Cardiac fibroblast (primary cell): ENCODE data around the gene RSL1D1.
"Not testable (repeated sequence)": the region's sequence is repeated elsewhere in the genome, so short reads cannot be mapped to it uniquely, and the experiment has no call there.

Experiments
- DNase-seq, 2 donors: peaks; one replicate each; pipeline versions ENCODE4 v3.0.0 to v3.0.0-alpha.2; 2010; ENCODE audit warnings: low read depth in 2 of 2
- H3K4me3 ChIP-seq, 2 donors: replicated peaks in 1 of 2; 1 replicate in 1 of 2; 2 replicates in 1 of 2; pipeline ENCODE4 v1.5.1; 2011; ENCODE audit warnings: low read depth in 2 of 2, low read length in 2 of 2, mild to moderate bottlenecking in 2 of 2, moderate library complexity in 1 of 2
- TF ChIP-seq, protein P1 (sequence below): IDR thresholded peaks from one replicate; pipeline ENCODE4 v1.5.1; 2011; ENCODE audit warnings: low read depth, mild to moderate bottlenecking, low read length, inconsistent platforms

The RSL1D1 gene

GRCh38 chr16:11794996-11795886, 56.1 kb downstream of the RSL1D1 start:
- DNase-seq: peak in 1 of 2 donors; percentile 55
- TF ChIP-seq, protein P1, sequence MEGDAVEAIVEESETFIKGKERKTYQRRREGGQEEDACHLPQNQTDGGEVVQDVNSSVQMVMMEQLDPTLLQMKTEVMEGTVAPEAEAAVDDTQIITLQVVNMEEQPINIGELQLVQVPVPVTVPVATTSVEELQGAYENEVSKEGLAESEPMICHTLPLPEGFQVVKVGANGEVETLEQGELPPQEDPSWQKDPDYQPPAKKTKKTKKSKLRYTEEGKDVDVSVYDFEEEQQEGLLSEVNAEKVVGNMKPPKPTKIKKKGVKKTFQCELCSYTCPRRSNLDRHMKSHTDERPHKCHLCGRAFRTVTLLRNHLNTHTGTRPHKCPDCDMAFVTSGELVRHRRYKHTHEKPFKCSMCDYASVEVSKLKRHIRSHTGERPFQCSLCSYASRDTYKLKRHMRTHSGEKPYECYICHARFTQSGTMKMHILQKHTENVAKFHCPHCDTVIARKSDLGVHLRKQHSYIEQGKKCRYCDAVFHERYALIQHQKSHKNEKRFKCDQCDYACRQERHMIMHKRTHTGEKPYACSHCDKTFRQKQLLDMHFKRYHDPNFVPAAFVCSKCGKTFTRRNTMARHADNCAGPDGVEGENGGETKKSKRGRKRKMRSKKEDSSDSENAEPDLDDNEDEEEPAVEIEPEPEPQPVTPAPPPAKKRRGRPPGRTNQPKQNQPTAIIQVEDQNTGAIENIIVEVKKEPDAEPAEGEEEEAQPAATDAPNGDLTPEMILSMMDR: no peak
- H3K4me3 ChIP-seq: peak overlapping the region; percentile 68 to 97

- H3K4me3 ChIP-seq: no peak overlapping the region
- TF ChIP-seq, protein P1: no peak
- DNase-seq: no peak
Measured at GRCh38 chr16:11794447-11794846, 56.9 kb downstream of the RSL1D1 start.

DNA sequence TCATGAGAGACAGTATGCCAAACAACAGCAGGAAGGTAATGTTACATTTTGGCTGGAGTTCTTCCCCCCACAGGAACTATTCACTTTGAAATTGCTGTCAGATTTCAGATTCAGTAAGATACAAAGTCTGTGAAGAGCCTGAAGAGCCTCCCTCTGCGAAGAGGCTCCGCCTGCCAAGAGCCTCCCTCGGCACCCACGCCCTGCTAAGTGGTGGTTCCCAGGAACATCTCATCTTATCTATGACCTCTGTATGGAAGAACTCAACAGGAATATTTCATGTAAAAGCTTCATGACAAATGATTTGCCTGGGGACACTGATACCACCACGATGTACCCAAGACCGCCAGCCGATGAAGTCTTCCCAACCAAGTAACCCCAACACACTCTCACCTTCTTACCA, 57.5 kb downstream of the RSL1D1 start:
- DNase-seq: peak; percentile 27 to 38
- TF ChIP-seq, protein P1: no peak
- no peak overlapping the region for H3K4me3 ChIP-seq

- no peak for DNase-seq
- TF ChIP-seq, protein P1: no peak
- no peak overlapping the region for H3K4me3 ChIP-seq
Measured at GRCh38 chr16:11792410-11793241, 58.7 kb downstream of the RSL1D1 start.

- TF ChIP-seq, protein P1: no peak
- H3K4me3 ChIP-seq: no peak overlapping the region
- no peak for DNase-seq
Measured at GRCh38 chr16:11791144-11791828, 60.1 kb downstream of the RSL1D1 start.

GRCh38 chr16:11788914-11789313, 62.4 kb downstream of the RSL1D1 start:
- H3K4me3 ChIP-seq: no peak overlapping the region
- DNase-seq: no peak
- TF ChIP-seq, protein P1: no peak

GRCh38 chr16:11784980-11785599, 66.3 kb downstream of the RSL1D1 start:
- DNase-seq, H3K4me3 ChIP-seq: not testable (repeated sequence)

GRCh38 chr16:11784381-11784780, 67.0 kb downstream of the RSL1D1 start:
- not testable (repeated sequence) for H3K4me3 ChIP-seq, DNase-seq
